Adrenal gland (tissue), 12 donors: Measurements from ENCODE around the gene FAM114A1. TPM values are rescaled to one million over a fixed set of nuclear protein-coding genes. Genes with fewer than 3 reads are reported as not detected.
A peak's percentile ranks its signal among the peaks of the same experiment; 100 is the strongest.

Source experiments
- DNase-seq, 7 donors: peaks; one replicate each; pipeline ENCODE4 v3.0.0-alpha.2; 2019 to 2020
- H3K27ac ChIP-seq, 5 donors: fragments of 200-600 bp; sonication (generic) in 4 of 5; 1 replicate in 3 of 5; 2 replicates in 2 of 5; pipeline versions ENCODE4 v1.5.1 to v1.8.0; 2016 to 2020; ENCODE audit warnings: mild to moderate bottlenecking in 1 of 5
- H3K27me3 ChIP-seq: fragments of 200-600 bp; 2 replicates; pipeline ENCODE4 v1.8.0; 2021
- H3K36me3 ChIP-seq, 2 donors: fragments of 200-600 bp; replicated peaks in 1 of 2; 1 replicate in 1 of 2; 2 replicates in 1 of 2; pipeline versions ENCODE4 v1.5.1 to v1.8.0; 2018 to 2022
- H3K4me1 ChIP-seq, 2 donors: fragments of 200-600 bp; replicated peaks in 1 of 2; 1 replicate in 1 of 2; 2 replicates in 1 of 2; pipeline versions ENCODE4 v1.5.1 to v1.8.0; 2018 to 2021
- H3K4me3 ChIP-seq, 4 donors: fragments of 200-600 bp; sonication (generic) in 3 of 4; one replicate each; pipeline ENCODE4 v1.5.1; 2016 to 2018
- H3K9me3 ChIP-seq, 3 donors: fragments of 200-600 bp; sonication (generic) in 1 of 3; replicated peaks in 1 of 3; 1 replicate in 2 of 3; 2 replicates in 1 of 3; pipeline versions ENCODE4 v1.5.1 to v1.8.0; 2016 to 2021
- POLR2A ChIP-seq, 2 donors: fragments of 450-650 bp; IDR thresholded peaks; one replicate each; pipeline ENCODE4 v1.6.1; 2017; ENCODE audit warnings: antibody characterized with exemption in 2 of 2, mild to moderate bottlenecking in 2 of 2, moderate library complexity in 1 of 2
- WGBS, 4 donors: extraction: QIAGEN DNeasy Blood & Tissue Kit in 2 of 4; methylation state at CpG; one replicate each; pipeline versions ENCODE4 v1.1.5 to v1.1.7; 2013 to 2017; 5-methylcytosine and 5-hydroxymethylcytosine counted together
- intact Hi-C, 2 donors: fragments of 100-400 bp; cut with DNase I; formaldehyde crosslinking; loops; one replicate each; pipeline versions ENCODE4 v1.14.1 to v1.15.0; 2022 to 2023
- polyA plus RNA-seq, 3 donors: library from polyadenylated mRNA; stranded (reverse); fragments of 200-250 nt in 2 of 3; fragments of 350-450 nt in 1 of 3; fragmentation: Illumina TruSeq in 1 of 3; extraction: RNeasy Lipid Tissue Mini Kit (QIAGEN cat#74804) in 1 of 3; gene quantifications; one replicate each; pipeline ENCODE4 v1.2.3, GENCODE V29; 2013 to 2014
- total RNA-seq, 9 donors: library from RNA; depleted of rRNA in 4 of 9; stranded (reverse); fragments of >200 nt in 4 of 9; fragments of 120-200 nt in 1 of 9; fragmentation: NEBNext Ultra II Directional in 1 of 9; extraction: Animal tissue kit (Norgen Biotek cat#: 25700) in 1 of 9; gene quantifications; one replicate each; pipeline versions ENCODE4 v1.1.0 to v1.2.4, GENCODE V29; 2013 to 2023
- TF ChIP-seq, protein P1 (sequence below), 6 experiments: fragments of 450-650 bp in 4 of 6; fragments of 200-600 bp in 2 of 6; sonication (generic) in 1 of 6; IDR thresholded peaks; 1 replicate in 5 of 6; 2 replicates in 1 of 6; pipeline versions ENCODE4 v1.5.1 to v1.8.0; 2016 to 2021; ENCODE audit warnings: antibody characterized with exemption in 6 of 6, mild to moderate bottlenecking in 2 of 6, moderate library complexity in 1 of 6
- donor health status: healthy with polysubstance abuse.
- donor health status: Bipolar disorder and iron deficiency.
- donor health status: DM: yes; HTN: yes; CAD: no.
- donor health status: DM: no; HTN: no; CAD: no.
- donor health status: DM: no; HTN: no; CAD: no.
- donor health status: DM: yes; HTN: yes; CAD: no.

The FAM114A1 gene
- total and polyA plus RNA-seq, 12 donors = 29.3 to 335 (median 174) TPM

DNA sequence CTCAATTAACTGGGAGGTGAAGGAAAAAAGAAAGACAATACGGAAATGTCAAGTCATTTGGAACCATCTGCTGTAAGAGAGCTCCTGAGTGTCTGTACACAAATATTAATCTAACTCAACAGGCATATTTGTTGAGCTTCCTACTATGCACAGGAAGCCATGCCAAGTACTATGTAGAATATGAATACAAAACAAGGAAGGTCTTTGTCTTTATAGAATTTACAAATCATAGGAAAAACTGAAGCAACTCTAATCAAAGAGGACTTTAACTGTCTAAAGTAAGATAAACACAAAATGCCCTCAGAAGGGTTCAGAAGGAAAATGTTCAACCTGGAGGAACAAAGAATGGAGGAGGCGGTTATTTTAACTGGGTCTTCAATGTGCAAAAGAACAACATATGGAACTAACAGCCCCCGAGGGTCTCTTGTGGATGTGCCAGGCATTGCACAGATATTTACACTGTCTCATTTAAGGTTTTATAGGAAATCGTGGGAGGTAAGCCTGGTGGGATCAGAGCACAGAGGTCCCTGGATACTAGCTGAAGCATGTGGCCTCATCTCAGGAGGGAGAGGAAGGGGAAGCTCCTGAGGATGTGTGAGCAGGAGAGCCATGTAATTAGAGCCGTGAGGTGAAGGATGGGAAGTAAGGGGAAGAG, 5.8 kb downstream of the FAM114A1 start:
- H3K4me3 ChIP-seq = no peak overlapping the region
- TF ChIP-seq, protein P1, sequence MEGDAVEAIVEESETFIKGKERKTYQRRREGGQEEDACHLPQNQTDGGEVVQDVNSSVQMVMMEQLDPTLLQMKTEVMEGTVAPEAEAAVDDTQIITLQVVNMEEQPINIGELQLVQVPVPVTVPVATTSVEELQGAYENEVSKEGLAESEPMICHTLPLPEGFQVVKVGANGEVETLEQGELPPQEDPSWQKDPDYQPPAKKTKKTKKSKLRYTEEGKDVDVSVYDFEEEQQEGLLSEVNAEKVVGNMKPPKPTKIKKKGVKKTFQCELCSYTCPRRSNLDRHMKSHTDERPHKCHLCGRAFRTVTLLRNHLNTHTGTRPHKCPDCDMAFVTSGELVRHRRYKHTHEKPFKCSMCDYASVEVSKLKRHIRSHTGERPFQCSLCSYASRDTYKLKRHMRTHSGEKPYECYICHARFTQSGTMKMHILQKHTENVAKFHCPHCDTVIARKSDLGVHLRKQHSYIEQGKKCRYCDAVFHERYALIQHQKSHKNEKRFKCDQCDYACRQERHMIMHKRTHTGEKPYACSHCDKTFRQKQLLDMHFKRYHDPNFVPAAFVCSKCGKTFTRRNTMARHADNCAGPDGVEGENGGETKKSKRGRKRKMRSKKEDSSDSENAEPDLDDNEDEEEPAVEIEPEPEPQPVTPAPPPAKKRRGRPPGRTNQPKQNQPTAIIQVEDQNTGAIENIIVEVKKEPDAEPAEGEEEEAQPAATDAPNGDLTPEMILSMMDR (IDR thresholded peaks at IDR 0.05) = no peak
- TF ChIP-seq POLR2A (IDR thresholded peaks at IDR 0.05) = no peak
- intact Hi-C loops = no loop called here
- H3K27me3 ChIP-seq = no peaks in the 10 kb centered on the region
- no peak for DNase-seq
- peaks cover 34 to 50% of the 10 kb centered on the region in 2 donors for H3K4me1 ChIP-seq
- H3K36me3 ChIP-seq = peaks cover 0 to 12% of the 10 kb centered on the region in 2 donors
- no peaks in the 10 kb centered on the region for H3K9me3 ChIP-seq
- peak overlapping the region in 4 of 5 donors; percentile 8 to 74 (median 39) for H3K27ac ChIP-seq
- WGBS, 4 donors = 73 to 78% (median 73%) methylated on average over 5 of the region's 5 CpGs

DNA sequence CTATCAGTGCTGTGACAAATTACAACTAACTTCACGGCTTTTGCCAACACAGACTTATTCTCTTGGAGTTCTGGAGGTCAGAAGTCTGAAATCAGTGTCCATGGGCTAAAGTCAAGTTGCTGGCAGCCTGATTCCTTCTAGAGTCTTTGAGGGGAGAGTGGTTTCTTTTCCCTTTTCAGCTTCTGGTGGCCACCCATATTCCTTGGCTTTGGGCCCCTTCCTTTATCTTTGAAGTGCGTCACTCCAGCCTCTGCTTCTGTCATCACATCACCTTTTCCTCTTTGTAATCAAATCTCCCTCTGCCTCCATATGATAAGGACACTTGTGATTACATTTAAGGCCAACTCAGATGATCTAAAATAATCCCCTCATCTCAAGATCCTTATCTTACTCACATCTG, 9.0 kb downstream of the FAM114A1 start:
- intact Hi-C loops = no loop called here
- Histone ChIP-seq H3K27me3 (no peaks in the 10 kb centered on the region), H3K4me3 (no peak overlapping the region), H3K4me1 (peaks cover 12 to 20% of the 10 kb centered on the region in 2 donors), H3K36me3 (peaks cover 0 to 29% of the 10 kb centered on the region in 2 donors), H3K9me3 (no peaks in the 10 kb centered on the region), H3K27ac (peak overlapping the region in 1 of 5 donors; percentile 54)
- DNase-seq = peak in 1 of 7 donors; percentile 36
- 40 to 56% (median 53%) methylated on average over 2 of the region's 2 CpGs for WGBS, 4 donors
- TF ChIP-seq POLR2A (IDR thresholded peaks at IDR 0.05) = no peak
- TF ChIP-seq, protein P1 (IDR thresholded peaks at IDR 0.05) = no peak

DNA sequence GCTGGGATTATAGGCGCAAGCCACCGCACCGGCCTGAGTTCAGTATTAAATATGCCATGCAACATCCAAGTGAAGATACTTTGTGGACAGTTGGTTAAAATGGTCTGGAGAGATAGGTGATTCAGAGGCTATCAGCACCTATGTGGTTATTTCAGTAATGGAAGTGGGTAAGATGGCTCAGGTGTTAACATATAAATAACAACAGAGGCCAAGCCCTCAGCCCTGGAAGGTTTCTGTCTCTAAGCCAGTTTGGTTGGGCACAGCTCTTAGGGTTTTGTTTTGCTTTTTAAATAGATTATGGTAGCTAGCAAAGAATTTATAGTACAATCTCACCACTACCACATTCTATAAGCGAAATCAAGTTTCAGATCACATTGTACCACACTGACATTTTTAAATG, 16.6 kb downstream of the FAM114A1 start:
- TF ChIP-seq POLR2A (IDR thresholded peaks at IDR 0.05) = no peak
- TF ChIP-seq, protein P1 (IDR thresholded peaks at IDR 0.05) = no peak
- Histone ChIP-seq H3K9me3 (no peaks in the 10 kb centered on the region), H3K27ac (no peak overlapping the region), H3K4me1 (peaks cover 9 to 19% of the 10 kb centered on the region in 2 donors), H3K36me3 (peaks cover 0 to 15% of the 10 kb centered on the region in 2 donors), H3K27me3 (no peaks in the 10 kb centered on the region), H3K4me3 (no peak overlapping the region)
- WGBS, 4 donors = 98 to 99% (median 99%) methylated on average over 4 of the region's 4 CpGs
- no peak for DNase-seq
- intact Hi-C loops = no loop called here

DNA sequence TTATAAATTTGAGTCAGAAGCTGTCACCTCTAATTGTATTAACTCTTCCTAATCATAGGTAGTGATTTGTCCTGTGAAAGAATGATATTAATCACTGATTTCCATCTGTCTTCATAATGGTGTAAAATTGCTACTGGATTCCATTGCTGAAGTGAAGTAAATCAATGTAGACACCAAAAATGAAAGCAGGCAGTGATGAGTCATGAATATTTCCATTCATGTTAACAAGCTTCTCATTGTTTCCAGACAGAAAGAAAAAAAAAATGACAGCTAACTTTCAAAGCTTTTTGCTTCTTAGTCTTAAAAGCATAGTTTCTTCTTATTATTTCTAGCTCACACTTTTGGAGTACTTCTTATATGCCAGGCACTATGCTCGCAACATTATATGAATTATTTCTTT, 21.5 kb downstream of the FAM114A1 start:
- no peak for DNase-seq
- Histone ChIP-seq H3K27me3 (no peaks in the 10 kb centered on the region), H3K4me3 (peak overlapping the region in 1 of 4 donors; percentile 4), H3K36me3 (peaks cover 0 to 20% of the 10 kb centered on the region in 2 donors), H3K9me3 (no peaks in the 10 kb centered on the region), H3K27ac (peak overlapping the region; percentile 59 to 92 (median 80)), H3K4me1 (peaks cover 18 to 35% of the 10 kb centered on the region in 2 donors)
- intact Hi-C loops = no loop called here
- TF ChIP-seq, protein P1 (IDR thresholded peaks at IDR 0.05) = no peak
- no peak for TF ChIP-seq POLR2A (IDR thresholded peaks at IDR 0.05)
- 62 to 75% (median 70%) methylated on average over 1 of the region's 1 CpG for WGBS, 4 donors
